Kidney (tissue), 14 donors: ENCODE results near the gene ITSN2. TPM values are rescaled to one million over a fixed set of nuclear protein-coding genes. Genes with fewer than 3 reads are reported as not detected.

ENCODE experiments used
- DNase-seq, 5 donors: peaks; one replicate each; pipeline ENCODE4 v3.0.0-alpha.2; 2013 to 2020
- FAIRE-seq: peaks from 2 replicates; lab custom pipeline; 2012; peaks lifted over from hg19 to GRCh38; lab: Jason Lieb, UNC
- H3K27ac ChIP-seq, 2 donors: one replicate each; pipeline ENCODE4 v1.7.0; 2013; ENCODE audit warnings: low read depth in 2 of 2, low read length in 2 of 2, inconsistent platforms in 1 of 2
- H3K27me3 ChIP-seq: one replicate; pipeline ENCODE4 v1.7.1; 2013; ENCODE audit warnings: low read length, inconsistent platforms; ENCODE audit not compliant: control insufficient read depth, insufficient read depth
- H3K36me3 ChIP-seq, 3 donors: one replicate each; pipeline versions ENCODE4 v1.7.0 to v1.7.1; 2013; ENCODE audit warnings: low read length in 3 of 3, control low read depth in 1 of 3, inconsistent platforms in 1 of 3; ENCODE audit not compliant: insufficient read depth in 3 of 3, control insufficient read depth in 2 of 3
- H3K4me1 ChIP-seq, 3 donors: one replicate each; pipeline versions ENCODE4 v1.7.0 to v1.7.1; 2013; ENCODE audit warnings: low read length in 3 of 3, inconsistent platforms in 1 of 3, low read depth in 1 of 3; ENCODE audit not compliant: control insufficient read depth in 2 of 3, insufficient read depth in 2 of 3
- H3K4me3 ChIP-seq, 3 donors: one replicate each; pipeline versions ENCODE4 v1.7.0 to v1.8.1; 2013; ENCODE audit warnings: low read length in 3 of 3, control low read depth in 1 of 3, inconsistent platforms in 1 of 3
- H3K9ac ChIP-seq, 3 donors: one replicate each; pipeline versions ENCODE4 v1.7.0 to v1.7.1; 2013; ENCODE audit warnings: low read length in 3 of 3, control low read depth in 1 of 3, inconsistent platforms in 1 of 3
- H3K9me3 ChIP-seq, 3 donors: one replicate each; pipeline versions ENCODE4 v1.7.0 to v1.7.1; 2013; ENCODE audit warnings: low read length in 3 of 3, control low read depth in 1 of 3, inconsistent platforms in 1 of 3; ENCODE audit not compliant: control insufficient read depth in 2 of 3, insufficient read depth in 1 of 3
- CTCF ChIP-seq: IDR thresholded peaks from 3 replicates; pipeline ENCODE4 v1.5.1; 2012; ENCODE audit warnings: mild to moderate bottlenecking, moderate library complexity, borderline replicate concordance; ENCODE audit not compliant: insufficient read depth; ENCODE audit errors: extremely low read depth
- intact Hi-C: fragments of 100-400 bp; cut with DNase I; formaldehyde crosslinking; loops from one replicate; pipeline ENCODE4 v1.11.1; 2022
- polyA plus RNA-seq: library from polyadenylated mRNA; stranded (reverse); fragments of 350-450 nt; fragmentation: Illumina TruSeq; extraction: RNeasy Lipid Tissue Mini Kit (QIAGEN cat#74804); gene quantifications from one replicate; pipeline ENCODE4 v1.2.3, GENCODE V29; 2014; ENCODE audit warnings: low read depth, low replicate concordance; ENCODE audit not compliant: insufficient read depth
- total RNA-seq: library from RNA; stranded (reverse); fragmentation: NEBNext Ultra II Directional; extraction: Animal tissue kit (Norgen Biotek cat#: 25700); gene quantifications from one replicate; pipeline ENCODE4 v1.2.1, GENCODE V29; 2021
- donor health status: control.
- donor health status: control.
- donor health status: control.
- donor health status: control.
- donor health status: control.
- donor health status: DM: yes; HTN: yes; CAD: no.
- donor health status: Normal renal cell carcinoma (clear cell type).

Gene ITSN2
- total and polyA plus RNA-seq, 2 donors from 2014 or later, result 20.1 to 72.8 TPM

GRCh38 chr2:24203787-24204150 is 156.6 kb downstream of the ITSN2 start:
- Histone ChIP-seq H3K4me3 (no peak overlapping the region), H3K27ac (no peak overlapping the region), H3K36me3 (peaks cover 0 to 38% (median 16%) of the 10 kb centered on the region in 3 donors), H3K27me3 (no peaks in the 10 kb centered on the region), H3K4me1 (no peaks in the 10 kb centered on the region), H3K9ac (no peak overlapping the region), H3K9me3 (no peaks in the 10 kb centered on the region)
- intact Hi-C loops, result no loop called here
- TF ChIP-seq CTCF, result no peak
- no peak for FAIRE-seq
- DNase-seq, result no peak

GRCh38 chr2:24203029-24203786 is 157.1 kb downstream of the ITSN2 start:
- H3K4me3 ChIP-seq, result no peak overlapping the region
- peaks cover 0 to 32% (median 12%) of the 10 kb centered on the region in 3 donors for H3K36me3 ChIP-seq
- TF ChIP-seq CTCF, result no peak
- FAIRE-seq (no peak), DNase-seq (peak in 4 of 5 donors; percentile 24 to 77 (median 57))
- H3K27me3 ChIP-seq, result no peaks in the 10 kb centered on the region
- no peaks in the 10 kb centered on the region for H3K9me3 ChIP-seq
- H3K4me1 ChIP-seq, result no peaks in the 10 kb centered on the region
- no peak overlapping the region for H3K27ac ChIP-seq
- intact Hi-C loops, result no loop called here
- H3K9ac ChIP-seq, result no peak overlapping the region

DNA sequence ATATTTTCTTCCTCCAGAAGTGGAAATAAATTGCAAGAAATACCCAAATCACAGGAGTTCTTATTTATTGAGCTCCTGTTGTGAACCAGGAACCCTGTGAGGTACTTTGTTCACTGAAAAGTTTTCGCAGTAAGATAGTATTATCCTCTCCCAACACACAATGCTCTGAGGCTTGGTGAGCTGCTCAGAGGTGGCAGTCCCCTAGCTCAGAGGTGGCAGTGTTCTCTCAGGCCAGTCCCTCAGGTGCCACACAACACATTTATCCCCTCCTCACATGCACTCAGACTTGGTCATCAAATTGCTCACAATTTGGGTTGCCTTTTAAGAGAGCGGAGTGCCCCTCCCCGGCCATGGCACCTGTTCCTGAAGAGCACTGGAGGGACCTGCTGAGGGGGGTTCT is 159.5 kb downstream of the ITSN2 start:
- peaks cover 0 to 25% (median 12%) of the 10 kb centered on the region in 3 donors for H3K36me3 ChIP-seq
- no peak overlapping the region for H3K27ac ChIP-seq
- H3K9ac ChIP-seq, result no peak overlapping the region
- no peaks in the 10 kb centered on the region for H3K27me3 ChIP-seq
- DNase-seq, result no peak
- no peak for FAIRE-seq
- no peaks in the 10 kb centered on the region for H3K4me1 ChIP-seq
- TF ChIP-seq CTCF, result no peak
- H3K9me3 ChIP-seq, result no peaks in the 10 kb centered on the region
- intact Hi-C loops, result no loop called here
- H3K4me3 ChIP-seq, result no peak overlapping the region
